Sigmoid colon (tissue), 7 donors: ENCODE data around the gene KLF5. TPM values are rescaled to one million over a fixed set of nuclear protein-coding genes. Genes with fewer than 3 reads are reported as not detected.

Experiments used
- DNase-seq: peaks from one replicate; pipeline ENCODE4 v3.0.0-alpha.2; 2019
- H3K27ac ChIP-seq, 4 donors: fragments of 200-600 bp; sonication (generic); one replicate each; pipeline ENCODE4 v1.5.1; 2016 to 2019; ENCODE audit warnings: mild to moderate bottlenecking in 1 of 4
- H3K27me3 ChIP-seq, 3 donors: fragments of 200-600 bp; sonication (generic); one replicate each; pipeline ENCODE4 v1.5.1; 2019; ENCODE audit warnings: mild to moderate bottlenecking in 1 of 3
- H3K36me3 ChIP-seq, 4 donors: fragments of 200-600 bp; sonication (generic); one replicate each; pipeline ENCODE4 v1.5.1; 2016 to 2019
- H3K4me1 ChIP-seq, 4 donors: fragments of 200-600 bp; sonication (generic); one replicate each; pipeline ENCODE4 v1.5.1; 2017 to 2019
- H3K4me3 ChIP-seq, 4 donors: fragments of 200-600 bp; sonication (generic); one replicate each; pipeline ENCODE4 v1.5.1; 2017 to 2019; ENCODE audit warnings: mild to moderate bottlenecking in 2 of 4, moderate library complexity in 1 of 4
- H3K9me3 ChIP-seq, 4 donors: fragments of 200-600 bp in 3 of 4; sonication (generic) in 3 of 4; one replicate each; pipeline versions ENCODE4 v1.5.1 to v1.6.1; 2013 to 2019
- EP300 ChIP-seq, 4 donors: sonication (generic); formaldehyde crosslinking; IDR thresholded peaks; one replicate each; pipeline ENCODE4 v1.6.1; 2017; ENCODE audit warnings: antibody characterized with exemption in 4 of 4
- POLR2A ChIP-seq, 2 donors: fragments of 450-650 bp; IDR thresholded peaks; one replicate each; pipeline ENCODE4 v1.6.1; 2016; ENCODE audit warnings: antibody characterized with exemption in 2 of 2, mild to moderate bottlenecking in 2 of 2, moderate library complexity in 2 of 2
- POLR2AphosphoS5 ChIP-seq, 4 donors: sonication (generic); formaldehyde crosslinking; IDR thresholded peaks; one replicate each; pipeline ENCODE4 v1.6.1; 2017; ENCODE audit warnings: antibody characterized with exemption in 4 of 4
- WGBS, 2 donors: extraction: QIAGEN DNeasy Blood & Tissue Kit; methylation state at CpG; one replicate each; pipeline ENCODE4 v1.1.7; 2013; 5-methylcytosine and 5-hydroxymethylcytosine counted together
- intact Hi-C: fragments of 100-400 bp; cut with DNase I; formaldehyde crosslinking; loops from one replicate; pipeline ENCODE4 v1.15.1; 2023
- polyA plus RNA-seq, 3 donors: library from polyadenylated mRNA; stranded (reverse); fragments of 200-250 nt; gene quantifications; one replicate each; pipeline ENCODE4 v1.2.3, GENCODE V29; 2013
- total RNA-seq, 4 donors: library from RNA; depleted of rRNA; stranded (reverse); fragments of >200 nt; gene quantifications; one replicate each; pipeline ENCODE4 v1.1.0, GENCODE V29; 2016
- TF ChIP-seq, protein P1 (sequence below), 4 experiments: fragments of 450-650 bp in 3 of 4; fragments of 200-600 bp in 1 of 4; IDR thresholded peaks; one replicate each; pipeline ENCODE4 v1.5.1; 2016 to 2019; ENCODE audit warnings: antibody characterized with exemption in 4 of 4, mild to moderate bottlenecking in 3 of 4, moderate library complexity in 2 of 4
- donor health status: healthy with polysubstance abuse.
- donor health status: Bipolar disorder and iron deficiency.
- donor health status: healthy.

Gene KLF5
- total and polyA plus RNA-seq, 7 donors = 2.3 to 169 (median 3.6) TPM

DNA sequence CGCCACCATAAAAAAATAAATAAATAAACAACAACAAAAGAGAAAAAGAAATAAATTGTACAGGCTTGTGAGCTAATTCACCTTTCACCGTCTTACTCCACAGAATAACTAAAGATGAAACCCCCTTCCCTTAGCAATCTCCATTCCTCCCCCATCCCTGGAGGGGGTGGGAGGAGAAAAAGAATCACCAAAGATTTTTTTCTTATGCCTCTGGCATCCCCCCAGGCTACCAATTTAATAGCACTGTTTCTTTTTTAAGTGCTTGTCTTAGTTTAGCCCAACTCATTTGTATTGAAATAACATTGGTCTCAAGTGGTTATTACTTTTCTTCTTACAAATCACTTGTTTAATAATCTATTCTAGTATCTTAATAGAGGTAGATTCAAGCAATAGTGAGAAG, 23.9 kb upstream of the KLF5 start:
- TF ChIP-seq EP300 (IDR thresholded peaks at IDR 0.05) = no peak
- TF ChIP-seq POLR2AphosphoS5 (IDR thresholded peaks at IDR 0.05) = no peak
- no peak for TF ChIP-seq POLR2A (IDR thresholded peaks at IDR 0.05)
- TF ChIP-seq, protein P1, sequence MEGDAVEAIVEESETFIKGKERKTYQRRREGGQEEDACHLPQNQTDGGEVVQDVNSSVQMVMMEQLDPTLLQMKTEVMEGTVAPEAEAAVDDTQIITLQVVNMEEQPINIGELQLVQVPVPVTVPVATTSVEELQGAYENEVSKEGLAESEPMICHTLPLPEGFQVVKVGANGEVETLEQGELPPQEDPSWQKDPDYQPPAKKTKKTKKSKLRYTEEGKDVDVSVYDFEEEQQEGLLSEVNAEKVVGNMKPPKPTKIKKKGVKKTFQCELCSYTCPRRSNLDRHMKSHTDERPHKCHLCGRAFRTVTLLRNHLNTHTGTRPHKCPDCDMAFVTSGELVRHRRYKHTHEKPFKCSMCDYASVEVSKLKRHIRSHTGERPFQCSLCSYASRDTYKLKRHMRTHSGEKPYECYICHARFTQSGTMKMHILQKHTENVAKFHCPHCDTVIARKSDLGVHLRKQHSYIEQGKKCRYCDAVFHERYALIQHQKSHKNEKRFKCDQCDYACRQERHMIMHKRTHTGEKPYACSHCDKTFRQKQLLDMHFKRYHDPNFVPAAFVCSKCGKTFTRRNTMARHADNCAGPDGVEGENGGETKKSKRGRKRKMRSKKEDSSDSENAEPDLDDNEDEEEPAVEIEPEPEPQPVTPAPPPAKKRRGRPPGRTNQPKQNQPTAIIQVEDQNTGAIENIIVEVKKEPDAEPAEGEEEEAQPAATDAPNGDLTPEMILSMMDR (IDR thresholded peaks at IDR 0.05) = no peak
- H3K27me3 ChIP-seq = no peaks in the 10 kb centered on the region
- no peaks in the 10 kb centered on the region for H3K36me3 ChIP-seq
- intact Hi-C loops = no loop called here
- no peaks in the 10 kb centered on the region for H3K9me3 ChIP-seq
- H3K4me1 ChIP-seq = no peaks in the 10 kb centered on the region
- 90 to 95% methylated on average over 2 of the region's 2 CpGs for WGBS, 2 donors
- no peak overlapping the region for H3K27ac ChIP-seq
- H3K4me3 ChIP-seq = no peak overlapping the region
- no peak for DNase-seq

DNA sequence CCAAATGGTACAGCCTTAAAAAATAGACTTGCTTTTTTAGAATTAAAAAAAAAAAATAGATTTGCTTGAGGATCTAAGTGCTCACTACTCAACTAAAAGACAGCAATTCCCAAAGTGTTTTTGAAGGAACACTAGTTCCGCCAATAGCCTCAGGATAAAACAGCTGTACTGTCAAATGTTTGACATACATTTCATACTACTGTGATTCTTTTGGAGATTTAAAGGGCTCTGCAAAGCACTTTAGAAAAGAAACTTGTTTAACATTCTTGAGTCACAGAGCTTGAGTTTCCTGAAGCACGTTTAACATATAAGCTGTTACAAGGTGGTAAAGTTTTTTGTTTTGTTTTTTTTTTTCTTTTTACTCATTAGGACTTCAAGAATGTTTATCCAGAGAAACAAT, 23.1 kb upstream of the KLF5 start:
- H3K36me3 ChIP-seq = no peaks in the 10 kb centered on the region
- TF ChIP-seq, protein P1 (IDR thresholded peaks at IDR 0.05) = no peak
- TF ChIP-seq EP300 (IDR thresholded peaks at IDR 0.05) (no peak), POLR2A (IDR thresholded peaks at IDR 0.05) (no peak), POLR2AphosphoS5 (IDR thresholded peaks at IDR 0.05) (no peak)
- no peak overlapping the region for H3K27ac ChIP-seq
- no peaks in the 10 kb centered on the region for H3K9me3 ChIP-seq
- WGBS, 2 donors = 60 to 72% methylated on average over 2 of the region's 2 CpGs
- H3K4me3 ChIP-seq = no peak overlapping the region
- DNase-seq = no peak
- no peaks in the 10 kb centered on the region for H3K4me1 ChIP-seq
- intact Hi-C loops = no loop called here
- no peaks in the 10 kb centered on the region for H3K27me3 ChIP-seq

DNA sequence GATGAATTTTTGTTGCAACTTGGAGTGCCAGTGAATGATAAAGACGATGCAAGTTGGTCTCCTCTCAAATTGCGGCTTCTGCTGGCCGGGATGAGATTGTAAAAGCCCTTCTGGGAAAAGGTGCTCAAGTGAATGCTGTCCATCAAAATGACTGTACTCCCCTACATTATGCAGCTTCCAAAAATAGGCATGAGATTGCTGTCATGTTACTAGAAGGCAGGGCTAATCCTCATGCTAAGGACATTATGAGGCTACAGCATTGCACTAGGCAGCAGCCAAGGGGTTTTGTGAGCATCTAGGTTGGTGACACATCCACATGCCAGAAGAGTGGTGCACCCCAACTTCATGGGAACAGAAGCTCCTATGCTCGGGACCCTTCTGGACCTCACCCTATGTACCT, 22.2 kb upstream of the KLF5 start:
- H3K9me3 ChIP-seq = no peaks in the 10 kb centered on the region
- DNase-seq = no peak
- no peak overlapping the region for H3K4me3 ChIP-seq
- intact Hi-C loops = no loop called here
- no peaks in the 10 kb centered on the region for H3K27me3 ChIP-seq
- TF ChIP-seq, protein P1 (IDR thresholded peaks at IDR 0.05) = no peak
- TF ChIP-seq EP300 (IDR thresholded peaks at IDR 0.05) (no peak), POLR2A (IDR thresholded peaks at IDR 0.05) (no peak), POLR2AphosphoS5 (IDR thresholded peaks at IDR 0.05) (no peak)
- no peak overlapping the region for H3K27ac ChIP-seq
- no peaks in the 10 kb centered on the region for H3K36me3 ChIP-seq
- H3K4me1 ChIP-seq = no peaks in the 10 kb centered on the region
- 95 to 96% methylated on average over 4 of the region's 4 CpGs for WGBS, 2 donors

DNA sequence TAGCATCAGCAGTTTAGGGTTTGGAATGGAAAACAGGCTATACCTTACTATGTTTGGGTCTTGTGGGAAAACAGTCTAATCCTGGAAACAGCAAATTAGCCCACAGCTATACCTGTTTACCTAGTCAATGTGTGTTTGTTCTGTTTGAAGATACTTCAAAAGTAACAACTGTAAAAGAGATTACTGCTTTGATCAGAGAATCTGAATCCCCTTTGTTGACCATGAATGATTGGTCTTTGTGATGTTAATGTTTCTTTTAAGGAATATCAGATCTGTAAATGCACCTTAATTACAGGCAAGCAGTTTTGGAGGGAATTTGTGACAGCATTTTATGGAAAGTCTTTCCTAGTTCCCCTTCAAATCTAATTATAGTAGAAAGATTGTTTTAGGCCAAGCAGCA, 20.7 kb upstream of the KLF5 start:
- intact Hi-C loops = no loop called here
- Histone ChIP-seq H3K36me3 (no peaks in the 10 kb centered on the region), H3K4me3 (no peak overlapping the region), H3K27me3 (no peaks in the 10 kb centered on the region), H3K27ac (no peak overlapping the region), H3K4me1 (no peaks in the 10 kb centered on the region), H3K9me3 (no peaks in the 10 kb centered on the region)
- TF ChIP-seq POLR2A (IDR thresholded peaks at IDR 0.05) = no peak
- no peak for TF ChIP-seq POLR2AphosphoS5 (IDR thresholded peaks at IDR 0.05)
- TF ChIP-seq EP300 (IDR thresholded peaks at IDR 0.05) = no peak
- TF ChIP-seq, protein P1 (IDR thresholded peaks at IDR 0.05) = no peak
- DNase-seq = no peak
